ENCODE data around the gene ATP8B3. TPM values are rescaled to one million over a fixed set of nuclear protein-coding genes. Genes with fewer than 3 reads are reported as not detected.

The ATP8B3 gene
- total and polyA plus RNA-seq, 9 of the 15 experiments (the other 6 are each of a cell fraction or from before 2014, with no cell fraction given) = 1.2 to 12.3 (median 3.8) TPM

GRCh38 chr19:1812426-1813191, 533 bp upstream of the ATP8B3 start (continued):
- TF ChIP-seq CEBPB (tag; IDR thresholded peaks at IDR 0.05) (peak; percentile 33; the same call in 1 of the 2 replicates), TCF15 (CRISPR knock-in tag; IDR thresholded peaks at IDR 0.05) (no peak), CGGBP1 (CRISPR knock-in tag; IDR thresholded peaks at IDR 0.05) (no peak), MLX (CRISPR knock-in tag; conservative IDR thresholded peaks at IDR 0.05) (no peak), SAFB2 (IDR thresholded peaks at IDR 0.05; ENCODE audit: borderline replicate concordance, low read depth, low read length, severe bottlenecking) (no peak), C11orf30 (IDR thresholded peaks at IDR 0.05; ENCODE audit: low read depth) (no peak), E2F4 (CRISPR knock-in tag; IDR thresholded peaks at IDR 0.05; ENCODE audit: low read depth) (no peak), MEIS2 (IDR thresholded peaks at IDR 0.05; ENCODE audit: partially characterized antibody) (no peak), CEBPG (CRISPR knock-in tag; IDR thresholded peaks at IDR 0.05) (peak; percentile 45; the same call in 1 of the 2 replicates), CEBPG (tag; conservative IDR thresholded peaks at IDR 0.05 in 1 of 2, IDR thresholded peaks at IDR 0.05 in 1 of 2) (no peak), RFX5 (IDR thresholded peaks at IDR 0.05; ENCODE audit: low read depth, low read length) (no peak), TBL1XR1 (IDR thresholded peaks at IDR 0.05; ENCODE audit: low read length in 2 of 2) (no peak; a peak in 1 of 4 replicates), KHSRP (IDR thresholded peaks at IDR 0.05) (no peak), TAL1 (IDR thresholded peaks at IDR 0.05) (0 out of 2 replicates have a peak, but pooled peaks have one; percentile 5), YBX1 (IDR thresholded peaks at IDR 0.05) (no peak), NFXL1 (CRISPR knock-in tag; IDR thresholded peaks at IDR 0.05) (no peak), ATF6 (CRISPR knock-in tag; IDR thresholded peaks at IDR 0.05) (peak; percentile 65; the same call in 1 of the 2 replicates), ILK (tag; IDR thresholded peaks at IDR 0.05; ENCODE audit: borderline replicate concordance, low read depth) (no peak), PTRF (tag; IDR thresholded peaks at IDR 0.05) (no peak), CHCHD3 (CRISPR knock-in tag; IDR thresholded peaks at IDR 0.05) (no peak), PKNOX1 (IDR thresholded peaks at IDR 0.05) (no peak), ZNF121 (CRISPR knock-in tag; conservative IDR thresholded peaks at IDR 0.05) (no peak), ZKSCAN3 (CRISPR knock-in tag; IDR thresholded peaks at IDR 0.05) (no peak), CREBBP (IDR thresholded peaks at IDR 0.05; ENCODE audit: low read depth, low read length) (no peak)
